ENCODE results near the gene CTNND2. TPM values are rescaled to one million over a fixed set of nuclear protein-coding genes. Genes with fewer than 3 reads are reported as not detected.

CTNND2 gene
- total RNA-seq, 1 donor from 2014 or later = not detected

DNA sequence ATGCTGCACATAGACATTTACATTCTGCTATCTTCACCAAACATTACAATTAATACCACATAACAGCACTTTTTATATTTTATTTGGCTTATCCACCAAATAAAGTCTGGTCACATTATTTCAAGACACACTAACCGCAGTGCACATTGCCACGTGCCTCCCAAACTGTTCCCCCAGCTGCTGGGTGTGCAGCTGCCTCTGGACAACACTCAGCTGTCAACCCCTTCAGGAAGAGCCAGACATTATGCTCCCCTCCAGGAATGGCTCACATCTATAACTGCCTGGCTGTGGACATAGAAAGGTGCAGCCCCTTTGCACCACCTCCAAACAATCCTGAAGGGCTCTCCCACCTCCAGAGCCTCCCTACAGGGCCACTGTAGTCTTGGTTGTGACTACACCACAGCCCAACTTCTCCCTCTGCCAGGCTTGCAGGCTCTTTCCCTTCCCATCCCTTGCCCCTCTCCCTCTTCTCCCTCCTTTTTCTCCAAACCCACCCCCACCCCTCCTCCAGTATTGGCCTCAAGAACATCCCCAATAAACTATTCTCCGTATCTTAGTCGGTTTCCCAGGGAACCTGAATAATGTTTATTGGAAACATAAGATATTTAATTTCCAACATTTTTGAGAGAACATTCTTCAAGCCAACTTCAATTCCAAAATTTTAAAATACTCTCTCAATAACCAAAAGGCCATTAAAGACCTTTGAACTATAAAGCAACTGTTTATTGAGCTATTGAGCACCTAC is 372.3 kb downstream of the CTNND2 start:
- Mint-ChIP-seq H3K9me3 (no peaks in the 10 kb centered on the region), H3K36me3 (ENCODE audit: low read depth) (no peaks in the 10 kb centered on the region), H3K27ac (no peak overlapping the region), H3K4me3 (ENCODE audit: low read depth) (no peak overlapping the region), H3K4me1 (ENCODE audit: low read depth) (no peaks in the 10 kb centered on the region), H3K27me3 (ENCODE audit: low read depth) (no peaks in the 10 kb centered on the region)
- DNase-seq (ENCODE audit: low spot score) = no peak
- intact Hi-C loops (cut with micrococcal nuclease) = no loop called here

GRCh38 chr5:11528720-11529119 is 375.5 kb downstream of the CTNND2 start:
- H3K4me1 Mint-ChIP-seq (ENCODE audit: low read depth) = no peaks in the 10 kb centered on the region
- no peaks in the 10 kb centered on the region for H3K27me3 Mint-ChIP-seq (ENCODE audit: low read depth)
- no peaks in the 10 kb centered on the region for H3K36me3 Mint-ChIP-seq (ENCODE audit: low read depth)
- no peak overlapping the region for H3K27ac Mint-ChIP-seq
- H3K4me3 Mint-ChIP-seq (ENCODE audit: low read depth) = no peak overlapping the region
- DNase-seq (ENCODE audit: low spot score) = no peak
- intact Hi-C loops (cut with micrococcal nuclease) = no loop called here
- H3K9me3 Mint-ChIP-seq = no peaks in the 10 kb centered on the region

DNA sequence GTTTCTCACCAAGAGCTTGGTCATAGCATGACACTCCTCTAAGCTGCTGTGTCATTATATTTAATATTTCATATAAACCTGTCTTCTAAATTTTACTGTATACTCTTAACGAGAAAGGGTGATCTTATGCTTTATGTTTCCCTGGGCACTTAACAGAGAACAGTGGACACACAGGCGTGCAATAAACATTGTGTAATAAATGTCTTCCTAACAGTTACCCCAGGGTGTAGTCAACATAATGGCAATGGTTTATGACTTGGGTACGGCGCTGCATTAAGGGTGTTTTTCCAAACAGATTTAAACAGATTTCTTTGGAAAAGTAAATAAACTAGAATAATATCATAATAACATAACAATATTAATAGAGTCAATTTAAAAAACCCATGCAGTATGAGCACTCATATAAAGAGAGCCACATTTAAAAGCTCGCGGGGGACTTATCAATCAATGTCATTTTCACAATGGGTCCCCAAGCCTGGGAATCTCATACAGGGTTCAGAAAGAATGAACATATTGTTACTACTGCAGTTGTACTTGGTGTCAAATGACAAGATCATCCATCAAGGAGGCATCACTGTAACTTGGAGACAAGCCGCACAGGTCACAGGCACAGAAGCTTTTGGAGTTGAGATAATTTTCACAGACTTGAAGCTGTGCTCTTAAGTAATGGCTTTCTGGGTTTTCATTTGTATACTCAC is 376.4 kb downstream of the CTNND2 start:
- Mint-ChIP-seq H3K4me1 (ENCODE audit: low read depth) (no peaks in the 10 kb centered on the region), H3K36me3 (ENCODE audit: low read depth) (no peaks in the 10 kb centered on the region), H3K27me3 (ENCODE audit: low read depth) (no peaks in the 10 kb centered on the region), H3K9me3 (no peaks in the 10 kb centered on the region), H3K4me3 (ENCODE audit: low read depth) (no peak overlapping the region), H3K27ac (no peak overlapping the region)
- intact Hi-C loops (cut with micrococcal nuclease) = no loop called here
- no peak for DNase-seq (ENCODE audit: low spot score)

GRCh38 chr5:11525020-11525419 is 379.2 kb downstream of the CTNND2 start:
- Mint-ChIP-seq H3K4me1 (ENCODE audit: low read depth) (no peaks in the 10 kb centered on the region), H3K36me3 (ENCODE audit: low read depth) (no peaks in the 10 kb centered on the region), H3K9me3 (no peaks in the 10 kb centered on the region), H3K27me3 (ENCODE audit: low read depth) (no peaks in the 10 kb centered on the region), H3K27ac (no peak overlapping the region), H3K4me3 (ENCODE audit: low read depth) (no peak overlapping the region)
- DNase-seq (ENCODE audit: low spot score) = no peak
- intact Hi-C loops (cut with micrococcal nuclease) = no loop called here

- no peaks in the 10 kb centered on the region for H3K36me3 Mint-ChIP-seq (ENCODE audit: low read depth)
These were observed 380.1 kb downstream of the CTNND2 start for GRCh38 chr5:11524188-11524587.

DNA sequence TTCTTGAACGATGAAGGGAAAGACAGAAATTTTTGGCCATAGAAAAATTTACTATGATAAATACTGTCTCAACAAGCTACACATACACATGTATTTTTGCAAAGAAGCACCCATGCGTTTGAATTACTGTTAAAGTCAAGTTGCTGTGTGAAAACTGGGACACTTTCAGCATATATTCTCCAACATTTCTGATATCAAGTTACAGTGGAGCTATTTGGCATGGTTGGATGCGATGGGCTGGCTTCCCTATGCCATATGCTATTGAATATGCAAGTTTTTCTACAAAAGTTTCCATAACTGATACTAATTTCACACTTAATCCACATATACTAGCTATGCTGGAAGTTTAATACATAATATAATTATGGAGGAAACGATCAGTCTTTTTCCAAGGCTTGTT is 381.4 kb downstream of the CTNND2 start:
- Mint-ChIP-seq H3K9me3 (no peaks in the 10 kb centered on the region), H3K36me3 (ENCODE audit: low read depth) (no peaks in the 10 kb centered on the region), H3K4me1 (ENCODE audit: low read depth) (no peaks in the 10 kb centered on the region), H3K27ac (no peak overlapping the region), H3K27me3 (ENCODE audit: low read depth) (no peaks in the 10 kb centered on the region), H3K4me3 (ENCODE audit: low read depth) (no peak overlapping the region)
- intact Hi-C loops (cut with micrococcal nuclease) = no loop called here
- DNase-seq (ENCODE audit: low spot score) = no peak

More at GRCh38 chr5:11524188-11524587, 380.1 kb downstream of the CTNND2 start:
- no peak for DNase-seq (ENCODE audit: low spot score)
- H3K4me1 Mint-ChIP-seq (ENCODE audit: low read depth) = no peaks in the 10 kb centered on the region
- intact Hi-C loops (cut with micrococcal nuclease) = no loop called here
- H3K4me3 Mint-ChIP-seq (ENCODE audit: low read depth) = no peak overlapping the region
- no peak overlapping the region for H3K27ac Mint-ChIP-seq
- H3K9me3 Mint-ChIP-seq = no peaks in the 10 kb centered on the region
- no peaks in the 10 kb centered on the region for H3K27me3 Mint-ChIP-seq (ENCODE audit: low read depth)

DNA sequence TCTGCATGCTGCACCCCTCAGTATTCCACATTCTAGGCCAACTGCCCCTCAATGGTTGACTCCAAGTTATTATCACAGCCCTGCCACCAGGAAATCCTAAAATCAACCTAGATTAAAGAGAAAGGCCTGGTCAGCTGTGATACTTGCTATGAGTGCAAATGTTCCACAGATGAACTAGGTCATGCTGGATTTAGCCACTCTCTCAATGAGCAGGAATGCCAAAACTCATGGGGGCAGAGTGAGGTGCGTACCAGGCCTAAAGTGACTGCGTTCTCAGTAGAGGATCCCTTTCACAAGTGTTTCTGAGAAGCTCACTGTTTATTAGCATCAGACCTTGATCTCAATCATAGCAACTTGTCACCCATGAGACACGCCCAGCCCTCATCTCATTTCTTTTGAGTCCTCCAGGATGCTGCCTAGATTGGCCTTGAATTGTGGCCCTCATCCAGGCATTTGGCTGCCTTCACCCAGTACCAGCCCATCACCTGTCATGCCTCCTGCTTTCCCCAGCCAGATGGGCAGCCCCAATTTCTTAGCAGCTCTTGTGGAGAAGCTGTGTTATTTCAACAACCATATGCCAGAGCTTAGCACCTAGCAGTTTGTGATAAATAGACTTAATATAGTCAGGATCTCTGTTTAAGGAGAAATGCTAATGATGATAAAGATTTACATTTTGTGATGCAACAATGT is 383.9 kb downstream of the CTNND2 start:
- Mint-ChIP-seq H3K4me1 (ENCODE audit: low read depth) (no peaks in the 10 kb centered on the region), H3K27ac (no peak overlapping the region), H3K9me3 (no peaks in the 10 kb centered on the region), H3K27me3 (ENCODE audit: low read depth) (no peaks in the 10 kb centered on the region), H3K36me3 (ENCODE audit: low read depth) (no peaks in the 10 kb centered on the region), H3K4me3 (ENCODE audit: low read depth) (no peak overlapping the region)
- no peak for DNase-seq (ENCODE audit: low spot score)
- intact Hi-C loops (cut with micrococcal nuclease) = no loop called here

- no peak overlapping the region for H3K27ac Mint-ChIP-seq
- no peaks in the 10 kb centered on the region for H3K27me3 Mint-ChIP-seq (ENCODE audit: low read depth)
- H3K9me3 Mint-ChIP-seq = no peaks in the 10 kb centered on the region
- H3K36me3 Mint-ChIP-seq (ENCODE audit: low read depth) = no peaks in the 10 kb centered on the region
- no peak for DNase-seq (ENCODE audit: low spot score)
- intact Hi-C loops (cut with micrococcal nuclease) = no loop called here
- no peak overlapping the region for H3K4me3 Mint-ChIP-seq (ENCODE audit: low read depth)
- no peaks in the 10 kb centered on the region for H3K4me1 Mint-ChIP-seq (ENCODE audit: low read depth)
These were observed 385.0 kb downstream of the CTNND2 start for GRCh38 chr5:11519236-11519635.

DNA sequence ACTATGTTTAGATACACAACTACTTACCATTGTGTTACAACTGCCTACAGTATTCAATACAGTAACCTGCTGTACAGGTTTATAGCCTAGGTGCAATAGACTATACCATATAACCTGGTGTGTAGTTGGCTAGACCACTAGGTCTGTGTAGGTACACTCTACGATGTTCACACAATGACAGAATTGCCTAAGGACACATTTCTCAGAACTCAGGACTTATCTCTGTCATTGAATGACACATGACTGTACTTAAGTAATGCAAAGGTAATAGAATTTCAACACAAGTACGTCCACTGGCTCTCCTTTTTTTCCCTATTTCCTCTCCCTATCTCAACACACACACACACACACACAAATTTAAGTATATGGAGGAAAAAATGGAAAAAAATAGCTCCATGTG is 385.6 kb downstream of the CTNND2 start:
- H3K4me3 Mint-ChIP-seq (ENCODE audit: low read depth) = no peak overlapping the region
- H3K27me3 Mint-ChIP-seq (ENCODE audit: low read depth) = no peaks in the 10 kb centered on the region
- H3K9me3 Mint-ChIP-seq = no peaks in the 10 kb centered on the region
- no peaks in the 10 kb centered on the region for H3K4me1 Mint-ChIP-seq (ENCODE audit: low read depth)
- H3K36me3 Mint-ChIP-seq (ENCODE audit: low read depth) = no peaks in the 10 kb centered on the region
- intact Hi-C loops (cut with micrococcal nuclease) = no loop called here
- H3K27ac Mint-ChIP-seq = no peak overlapping the region
- DNase-seq (ENCODE audit: low spot score) = no peak

DNA sequence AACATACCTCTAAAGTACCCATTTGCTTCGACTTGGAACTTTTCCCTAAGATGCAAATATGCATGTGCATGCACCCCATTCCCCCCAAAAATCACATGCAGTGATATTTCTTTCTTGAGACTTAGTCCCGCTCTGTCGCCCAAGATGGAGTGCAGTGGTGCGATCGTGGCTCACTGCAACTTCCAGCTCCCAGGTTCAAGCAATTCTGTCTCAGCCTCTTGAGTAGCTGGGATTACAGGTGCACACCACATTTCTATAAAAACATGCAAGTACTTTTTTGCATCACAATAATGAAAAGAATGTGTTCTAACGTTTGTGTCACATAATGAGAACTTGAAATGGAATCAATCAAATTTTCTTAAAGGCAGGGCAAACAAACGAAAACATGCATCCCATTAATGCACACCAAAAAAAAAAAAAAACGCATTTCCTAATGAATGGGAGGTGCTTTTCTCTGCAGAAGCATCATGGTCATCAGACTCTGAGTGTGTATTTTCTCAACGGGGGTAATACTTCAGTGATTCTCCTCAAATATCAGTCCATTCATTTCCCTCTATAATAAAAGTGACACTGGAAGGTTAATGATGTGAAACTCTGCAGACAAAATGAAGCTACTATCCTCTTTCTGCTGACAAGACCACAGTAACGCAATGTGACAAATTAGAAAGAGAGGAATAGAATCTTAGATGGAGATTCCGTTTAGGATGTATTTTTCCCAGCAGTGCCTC is 389.4 kb downstream of the CTNND2 start:
- intact Hi-C loops (cut with micrococcal nuclease) = no loop called here
- Mint-ChIP-seq H3K9me3 (no peaks in the 10 kb centered on the region), H3K4me3 (ENCODE audit: low read depth) (no peak overlapping the region), H3K36me3 (ENCODE audit: low read depth) (no peaks in the 10 kb centered on the region), H3K27me3 (ENCODE audit: low read depth) (no peaks in the 10 kb centered on the region), H3K4me1 (ENCODE audit: low read depth) (no peaks in the 10 kb centered on the region), H3K27ac (no peak overlapping the region)
- DNase-seq (ENCODE audit: low spot score) = no peak

- Mint-ChIP-seq H3K36me3 (ENCODE audit: low read depth) (no peaks in the 10 kb centered on the region), H3K4me1 (ENCODE audit: low read depth) (no peaks in the 10 kb centered on the region), H3K27ac (no peak overlapping the region), H3K9me3 (no peaks in the 10 kb centered on the region), H3K27me3 (ENCODE audit: low read depth) (no peaks in the 10 kb centered on the region), H3K4me3 (ENCODE audit: low read depth) (no peak overlapping the region)
- intact Hi-C loops (cut with micrococcal nuclease) = no loop called here
- no peak for DNase-seq (ENCODE audit: low spot score)
These were observed 392.4 kb downstream of the CTNND2 start for GRCh38 chr5:11511878-11512277.

DNA sequence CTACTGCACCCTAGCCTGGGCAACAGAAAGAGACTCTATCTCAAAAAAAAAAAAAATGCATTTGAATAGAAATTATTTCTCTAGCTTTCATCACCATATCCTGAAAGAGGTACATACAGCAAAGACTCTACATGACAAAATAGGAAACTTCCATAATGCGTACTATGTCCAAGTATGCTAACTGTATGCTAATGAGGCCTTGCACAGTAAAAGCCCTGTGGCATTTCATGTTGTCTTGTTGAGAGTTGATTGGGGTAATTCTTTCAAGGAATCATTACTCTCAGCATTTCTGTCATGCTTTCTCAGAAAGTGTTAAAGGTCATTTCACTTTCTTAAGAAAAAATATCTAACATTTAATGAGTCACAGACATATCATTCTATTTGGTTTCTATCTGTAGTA is 393.4 kb downstream of the CTNND2 start:
- Mint-ChIP-seq H3K27ac (no peak overlapping the region), H3K4me3 (ENCODE audit: low read depth) (no peak overlapping the region), H3K36me3 (ENCODE audit: low read depth) (no peaks in the 10 kb centered on the region), H3K9me3 (no peaks in the 10 kb centered on the region), H3K27me3 (ENCODE audit: low read depth) (no peaks in the 10 kb centered on the region), H3K4me1 (ENCODE audit: low read depth) (no peaks in the 10 kb centered on the region)
- intact Hi-C loops (cut with micrococcal nuclease) = no loop called here
- no peak for DNase-seq (ENCODE audit: low spot score)

Measured in activated T-helper 2 cell treated with anti-CD3 and anti-CD28 coated beads, Interferon-gamma antibody, Interleukin-2, Interleukin-4, amounts not matched to agents 10 μg/mL and 5 μg/mL and 100 μg/mL, durations not matched to agents 14 hours and 24 hours and 36 hours (primary cell).